Prostate gland (tissue), 2 donors: ENCODE results near the gene CLGN.

Source experiments
- CTCF ChIP-seq, 4 experiments: fragments of 200-600 bp in 2 of 4; fragments of 450-650 bp in 2 of 4; sonication (generic) in 2 of 4; IDR thresholded peaks; 1 replicate in 3 of 4; 2 replicates in 1 of 4; pipeline ENCODE4 v1.5.1; 2016 to 2019; ENCODE audit warnings: antibody characterized with exemption in 4 of 4, mild to moderate bottlenecking in 2 of 4, moderate library complexity in 2 of 4
- POLR2A ChIP-seq: fragments of 450-650 bp; IDR thresholded peaks from one replicate; pipeline ENCODE4 v1.6.1; 2016; ENCODE audit warnings: antibody characterized with exemption, mild to moderate bottlenecking
- POLR2AphosphoS5 ChIP-seq: sonication (generic); formaldehyde crosslinking; IDR thresholded peaks from one replicate; pipeline ENCODE4 v1.6.1; 2017; ENCODE audit warnings: antibody characterized with exemption

GRCh38 chr4:140408974-140409373 is 18.5 kb downstream of the CLGN start:
- TF ChIP-seq CTCF (IDR thresholded peaks at IDR 0.05) (no peak), POLR2A (no peak), POLR2AphosphoS5 (no peak)
